ENCODE data around the gene TMEM186.

The TMEM186 gene

DNA sequence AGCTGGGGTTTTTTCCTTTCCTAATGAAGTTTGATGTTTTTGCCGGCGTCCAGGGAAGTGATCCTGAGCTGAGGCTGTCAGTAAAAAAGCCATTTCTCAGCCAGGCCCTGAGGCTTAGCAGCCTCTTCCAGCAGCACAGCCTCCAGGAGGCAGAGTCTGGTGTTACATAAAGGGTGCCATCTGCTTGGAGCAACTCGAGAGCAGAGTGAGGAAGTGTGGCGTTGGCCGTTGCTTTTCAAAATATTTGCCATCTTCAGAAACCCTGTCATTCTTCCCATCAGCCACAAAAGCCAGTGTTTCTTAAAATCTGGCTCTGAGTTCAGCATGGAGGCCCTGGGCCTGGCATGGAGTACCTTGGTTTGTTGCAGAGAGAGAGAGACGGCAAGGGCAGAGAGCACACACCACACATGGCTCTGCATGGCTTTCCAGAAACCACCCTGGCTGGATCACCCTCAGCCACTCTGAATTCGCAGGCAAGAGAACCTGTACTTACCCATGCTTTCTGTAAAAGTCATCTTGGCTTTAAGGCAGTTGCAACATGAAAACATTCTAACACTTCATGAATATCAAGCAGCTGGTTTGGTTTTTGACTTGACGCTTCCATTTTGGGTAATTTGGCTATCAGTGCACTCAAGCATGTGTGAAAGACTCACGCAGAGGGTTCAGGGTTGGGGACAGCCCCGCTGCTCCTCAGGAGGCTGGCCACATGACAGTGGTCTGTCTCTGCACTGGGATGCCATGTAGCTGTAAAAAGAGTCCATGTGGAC lies 21.2 kb upstream of the TMEM186 start:
- TF ChIP-seq, protein P1, sequence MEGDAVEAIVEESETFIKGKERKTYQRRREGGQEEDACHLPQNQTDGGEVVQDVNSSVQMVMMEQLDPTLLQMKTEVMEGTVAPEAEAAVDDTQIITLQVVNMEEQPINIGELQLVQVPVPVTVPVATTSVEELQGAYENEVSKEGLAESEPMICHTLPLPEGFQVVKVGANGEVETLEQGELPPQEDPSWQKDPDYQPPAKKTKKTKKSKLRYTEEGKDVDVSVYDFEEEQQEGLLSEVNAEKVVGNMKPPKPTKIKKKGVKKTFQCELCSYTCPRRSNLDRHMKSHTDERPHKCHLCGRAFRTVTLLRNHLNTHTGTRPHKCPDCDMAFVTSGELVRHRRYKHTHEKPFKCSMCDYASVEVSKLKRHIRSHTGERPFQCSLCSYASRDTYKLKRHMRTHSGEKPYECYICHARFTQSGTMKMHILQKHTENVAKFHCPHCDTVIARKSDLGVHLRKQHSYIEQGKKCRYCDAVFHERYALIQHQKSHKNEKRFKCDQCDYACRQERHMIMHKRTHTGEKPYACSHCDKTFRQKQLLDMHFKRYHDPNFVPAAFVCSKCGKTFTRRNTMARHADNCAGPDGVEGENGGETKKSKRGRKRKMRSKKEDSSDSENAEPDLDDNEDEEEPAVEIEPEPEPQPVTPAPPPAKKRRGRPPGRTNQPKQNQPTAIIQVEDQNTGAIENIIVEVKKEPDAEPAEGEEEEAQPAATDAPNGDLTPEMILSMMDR (IDR thresholded peaks at IDR 0.05; ENCODE audit: borderline replicate concordance, insufficient read depth, low read depth, low read length) = no peak
- no peak overlapping the region for H3K4me3 ChIP-seq (ENCODE audit: low read depth, low read length)

- H3K4me3 ChIP-seq (ENCODE audit: low read depth, low read length) = no peak overlapping the region
- TF ChIP-seq, protein P1 (IDR thresholded peaks at IDR 0.05; ENCODE audit: borderline replicate concordance, insufficient read depth, low read depth, low read length) = no peak
Measured at GRCh38 chr16:8816967-8817655, 19.7 kb upstream of the TMEM186 start.

DNA sequence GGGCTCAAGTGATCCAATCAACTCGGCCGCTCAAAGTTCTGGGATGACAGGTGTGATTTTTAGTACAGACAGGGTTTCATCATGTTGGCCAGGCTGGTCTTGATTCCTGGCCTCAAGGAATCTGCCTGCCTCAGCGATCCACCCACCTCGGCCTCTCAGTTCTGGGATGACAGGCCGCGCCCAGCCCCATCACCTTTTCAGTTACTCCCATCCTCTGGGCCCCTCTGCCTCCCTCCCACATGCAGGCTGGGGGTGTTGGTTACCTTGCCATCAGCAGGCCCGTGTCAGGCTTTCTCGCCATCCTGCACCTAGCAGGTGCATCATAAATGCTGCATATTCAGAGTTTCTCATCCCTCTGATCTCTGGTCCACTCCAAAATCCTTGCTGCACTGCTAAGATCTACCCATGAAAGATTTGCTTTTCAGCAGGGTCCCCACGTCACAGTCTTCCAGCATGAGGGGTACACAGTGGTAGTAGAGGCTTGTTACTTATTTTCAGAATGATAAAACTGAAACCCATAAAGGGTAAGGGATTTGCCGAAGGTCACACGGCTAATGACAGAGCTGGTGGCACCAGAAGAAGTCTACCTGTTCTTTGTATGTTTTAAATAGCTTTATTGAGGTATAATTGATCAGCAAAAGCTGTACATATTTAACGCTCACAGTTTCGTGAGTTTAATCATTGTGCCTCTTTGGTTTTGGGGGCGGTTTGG lies 16.8 kb upstream of the TMEM186 start:
- TF ChIP-seq, protein P1 (IDR thresholded peaks at IDR 0.05; ENCODE audit: borderline replicate concordance, insufficient read depth, low read depth, low read length) = no peak

DNA sequence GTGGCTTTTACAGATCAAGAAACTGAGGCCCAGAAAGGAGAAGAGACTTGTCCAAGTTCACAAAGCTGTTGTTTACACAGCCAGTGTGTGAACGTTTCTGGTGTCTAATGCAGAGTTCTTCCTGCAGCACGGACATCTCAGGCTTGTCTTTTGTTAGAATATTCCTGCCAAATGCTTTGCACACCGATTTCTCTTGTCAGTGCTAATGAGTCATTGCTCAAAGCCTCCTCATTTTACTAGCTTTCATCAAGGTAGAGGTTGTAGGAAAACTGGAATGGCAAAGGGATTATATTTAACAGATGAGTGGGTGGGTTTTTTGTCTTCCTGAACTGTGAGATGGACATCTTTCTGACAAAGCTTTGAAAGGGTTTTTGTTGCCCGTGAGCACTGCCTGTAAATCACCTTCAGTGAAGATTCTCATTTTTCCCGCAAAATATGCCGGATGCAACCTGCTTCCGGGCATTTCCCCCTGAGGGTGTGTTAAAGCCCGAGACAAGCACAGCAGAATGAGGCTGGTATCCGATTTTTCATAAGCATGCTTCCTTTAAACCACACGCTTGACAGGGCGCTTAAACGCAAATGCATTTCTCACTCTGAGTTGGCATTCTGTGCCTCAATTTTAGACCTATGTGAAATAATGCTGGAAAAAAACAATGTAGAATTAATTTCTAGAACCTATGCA lies 14.9 kb upstream of the TMEM186 start:
- TF ChIP-seq, protein P1 (IDR thresholded peaks at IDR 0.05; ENCODE audit: borderline replicate concordance, insufficient read depth, low read depth, low read length) = no peak
- no peak overlapping the region for H3K4me3 ChIP-seq (ENCODE audit: low read depth, low read length)

More for the DNA sequence above, 16.8 kb upstream of the TMEM186 start:
- no peak overlapping the region for H3K4me3 ChIP-seq (ENCODE audit: low read depth, low read length)

DNA sequence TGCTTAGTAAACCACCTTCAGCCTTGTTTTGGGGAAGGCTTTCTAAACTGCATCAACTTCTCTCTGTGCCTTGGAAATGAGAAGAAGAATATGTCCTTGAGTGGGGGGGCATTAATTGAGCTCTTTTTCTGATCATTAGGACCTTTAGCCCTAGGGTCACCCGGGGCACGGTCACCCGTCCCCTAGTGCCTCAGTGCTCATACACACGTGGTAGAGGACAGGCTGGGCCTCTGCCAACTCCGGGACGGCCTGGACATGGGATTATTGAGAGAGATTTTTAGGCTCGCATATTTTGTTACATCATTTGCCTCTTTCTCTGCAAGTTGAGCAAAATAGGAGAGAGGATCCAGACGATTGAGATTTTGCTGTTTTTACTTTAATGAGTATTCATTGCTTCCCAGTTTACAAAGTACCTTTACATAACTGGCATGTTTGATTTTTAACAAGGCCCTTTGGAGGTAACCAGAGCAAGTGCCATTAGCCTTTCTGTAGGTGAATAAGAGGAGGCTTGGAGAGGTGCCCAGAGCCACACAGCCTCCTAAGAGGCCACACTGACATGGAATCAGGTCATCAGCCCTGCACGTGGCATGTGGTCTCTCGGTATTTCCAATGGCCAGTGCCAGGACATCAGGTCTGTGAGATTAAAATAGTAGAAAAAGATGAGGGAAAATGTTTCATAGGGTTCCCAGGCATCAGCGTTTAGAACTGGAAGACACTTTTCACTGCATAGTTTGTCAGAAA lies 11.3 kb upstream of the TMEM186 start:
- TF ChIP-seq, protein P1 (IDR thresholded peaks at IDR 0.05; ENCODE audit: borderline replicate concordance, insufficient read depth, low read depth, low read length) = no peak

GRCh38 chr16:8808009-8808408 lies 10.6 kb upstream of the TMEM186 start:
- TF ChIP-seq, protein P1 (IDR thresholded peaks at IDR 0.05; ENCODE audit: borderline replicate concordance, insufficient read depth, low read depth, low read length) = no peak
- no peak overlapping the region for H3K4me3 ChIP-seq (ENCODE audit: low read depth, low read length)

More for the DNA sequence above, 11.3 kb upstream of the TMEM186 start:
- no peak overlapping the region for H3K4me3 ChIP-seq (ENCODE audit: low read depth, low read length)

Data from GM12875 (cell line).